ENCODE measurements around the gene ABCA4. TPM values are rescaled to one million over a fixed set of nuclear protein-coding genes. Genes with fewer than 3 reads are reported as not detected.

ABCA4 gene
- total and polyA plus RNA-seq, 7 donors, result 0.03 to 0.32 (median 0.09) TPM; not detected in 2

DNA sequence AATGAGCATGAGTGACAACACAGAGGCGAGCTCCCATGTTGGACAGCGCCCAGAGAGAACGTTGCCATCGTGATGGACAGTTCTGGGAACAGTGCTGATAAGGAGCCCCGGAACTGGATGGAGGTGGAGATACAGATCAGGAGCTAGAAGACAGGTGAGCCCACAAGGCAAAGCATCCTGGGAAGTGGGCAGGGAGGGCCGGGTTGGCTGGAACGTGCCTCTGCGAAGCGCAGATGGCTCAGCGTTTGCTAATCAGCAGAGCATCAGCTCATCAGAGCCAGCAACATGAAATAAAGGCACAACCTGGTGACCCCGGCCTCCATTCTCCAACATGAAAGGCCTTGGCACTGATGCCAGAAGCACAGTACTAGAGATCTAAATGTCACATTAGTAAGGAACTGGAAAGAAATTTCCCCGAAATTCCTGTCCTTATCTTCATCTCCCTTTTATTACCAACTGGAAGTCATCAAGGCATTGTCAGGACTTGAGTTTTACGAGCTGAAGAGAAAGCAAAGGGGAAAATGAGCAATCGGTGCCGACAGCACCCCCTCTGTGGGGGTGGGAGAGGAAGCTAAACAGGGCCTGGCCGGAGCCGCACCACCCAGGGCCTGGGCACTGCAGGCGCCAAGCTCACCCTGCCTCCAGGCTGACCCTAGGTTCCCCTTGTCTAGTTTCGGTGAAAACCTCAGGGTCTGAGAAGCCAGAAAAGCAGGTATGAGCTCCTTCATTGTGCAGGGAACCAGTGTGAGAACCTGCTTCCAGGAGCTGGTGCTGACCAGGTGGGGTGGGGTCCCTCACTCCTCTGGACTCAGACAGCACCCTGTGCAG is 19.9 kb downstream of the ABCA4 start:
- Histone ChIP-seq H3K4me1 (no peaks in the 10 kb centered on the region), H3K4me3 (no peak overlapping the region), H3K9me3 (no peaks in the 10 kb centered on the region), H3K27me3 (ENCODE audit: insufficient read depth in 3 of 3, low read length in 2 of 3) (peaks cover 0 to 1% (median 0%) of the 10 kb centered on the region in 3 donors), H3K27ac (no peak overlapping the region), H3K36me3 (ENCODE audit: insufficient read depth in 1 of 2, low read depth in 1 of 2) (no peaks in the 10 kb centered on the region)
- intact Hi-C loops (cut with DNase I), result no loop called here
- DNase-seq (no peak), ATAC-seq (no peak)
- no peak for TF ChIP-seq CTCF (IDR thresholded peaks at IDR 0.05)
- WGBS, 3 donors, result 63 to 74% (median 69%) methylated on average over 19 of the region's 19 CpGs

GRCh38 chr1:94100129-94100784 is 20.7 kb downstream of the ABCA4 start:
- H3K9me3 ChIP-seq, result no peaks in the 10 kb centered on the region
- 93 to 95% (median 94%) methylated on average over 5 of the region's 5 CpGs for whole genome bisulfite sequencing, 3 donors
- DNase-seq (no peak), ATAC-seq (no peak)
- no peak overlapping the region for H3K4me3 ChIP-seq
- H3K4me1 ChIP-seq, result peaks cover 6% of the 10 kb centered on the region
- no peak overlapping the region for H3K27ac ChIP-seq
- H3K27me3 ChIP-seq (ENCODE audit: insufficient read depth in 3 of 3, low read length in 2 of 3), result peaks cover 0 to 1% (median 0%) of the 10 kb centered on the region in 3 donors
- H3K36me3 ChIP-seq (ENCODE audit: insufficient read depth in 1 of 2, low read depth in 1 of 2), result no peaks in the 10 kb centered on the region
- intact Hi-C loops (cut with DNase I), result no loop called here
- no peak for TF ChIP-seq CTCF (IDR thresholded peaks at IDR 0.05)

GRCh38 chr1:94099303-94099702 is 21.6 kb downstream of the ABCA4 start:
- Histone ChIP-seq H3K4me1 (peaks cover 16% of the 10 kb centered on the region), H3K9me3 (no peaks in the 10 kb centered on the region), H3K27ac (no peak overlapping the region), H3K36me3 (ENCODE audit: insufficient read depth in 1 of 2, low read depth in 1 of 2) (no peaks in the 10 kb centered on the region), H3K4me3 (no peak overlapping the region), H3K27me3 (ENCODE audit: insufficient read depth in 3 of 3, low read length in 2 of 3) (peaks cover 0 to 1% (median 0%) of the 10 kb centered on the region in 3 donors)
- ATAC-seq (no peak), DNase-seq (no peak)
- WGBS, 3 donors, result 77 to 82% (median 77%) methylated on average over 3 of the region's 3 CpGs
- TF ChIP-seq CTCF (IDR thresholded peaks at IDR 0.05), result no peak
- intact Hi-C loops (cut with DNase I), result no loop called here

- H3K27me3 ChIP-seq (ENCODE audit: insufficient read depth in 3 of 3, low read length in 2 of 3), result peaks cover 0 to 1% (median 0%) of the 10 kb centered on the region in 3 donors
- H3K27ac ChIP-seq, result no peak overlapping the region
- TF ChIP-seq CTCF (IDR thresholded peaks at IDR 0.05), result no peak
- ATAC-seq (no peak), DNase-seq (no peak)
- H3K9me3 ChIP-seq, result no peaks in the 10 kb centered on the region
- H3K36me3 ChIP-seq (ENCODE audit: insufficient read depth in 1 of 2, low read depth in 1 of 2), result no peaks in the 10 kb centered on the region
- 88 to 90% (median 90%) methylated on average over 18 of the region's 18 CpGs for WGBS, 3 donors
- intact Hi-C loops (cut with DNase I), result no loop called here
- H3K4me1 ChIP-seq, result peaks cover 21% of the 10 kb centered on the region
- H3K4me3 ChIP-seq, result no peak overlapping the region
These were observed 22.3 kb downstream of the ABCA4 start for GRCh38 chr1:94098585-94099111.
